Lung (tissue), 12 donors: Measurements from ENCODE around the gene ZNF107. TPM values are rescaled to one million over a fixed set of nuclear protein-coding genes. Genes with fewer than 3 reads are reported as not detected.

Experiments used
- ATAC-seq: fragments of 200-7000 bp; cut with Tn5 transposase; one replicate; pipeline ENCODE4 v1.9.1; 2020; ENCODE audit warnings: moderate number of reproducible peaks; ENCODE audit not compliant: insufficient read depth, low FRiP score
- DNase-seq, 3 donors: peaks; one replicate each; pipeline ENCODE4 v3.0.0-alpha.2; 2013 to 2017
- H3K27ac ChIP-seq, 2 donors: one replicate each; pipeline ENCODE4 v1.5.1; 2013; ENCODE audit warnings: mild to moderate bottlenecking in 2 of 2, moderate library complexity in 2 of 2, control low read depth in 1 of 2, inconsistent platforms in 1 of 2, low read depth in 1 of 2, low read length in 1 of 2
- H3K27me3 ChIP-seq, 3 donors: one replicate each; pipeline ENCODE4 v1.5.1; 2013; ENCODE audit warnings: low read length in 2 of 3; ENCODE audit not compliant: control insufficient read depth in 3 of 3, insufficient read depth in 3 of 3
- H3K36me3 ChIP-seq, 4 donors: one replicate each; pipeline ENCODE4 v1.5.1; 2013; ENCODE audit warnings: low read length in 4 of 4, mild to moderate bottlenecking in 1 of 4, moderate library complexity in 1 of 4; ENCODE audit not compliant: control insufficient read depth in 4 of 4, insufficient read depth in 4 of 4
- H3K4me1 ChIP-seq, 5 donors: one replicate each; pipeline ENCODE4 v1.5.1; 2013; ENCODE audit warnings: low read length in 5 of 5, mild to moderate bottlenecking in 2 of 5, moderate library complexity in 1 of 5; ENCODE audit not compliant: control insufficient read depth in 5 of 5, insufficient read depth in 5 of 5
- H3K4me3 ChIP-seq: one replicate; pipeline ENCODE4 v1.5.1; 2013; ENCODE audit warnings: mild to moderate bottlenecking, control low read depth, moderate library complexity
- H3K9ac ChIP-seq, 2 donors: one replicate each; pipeline ENCODE4 v1.5.1; 2013; ENCODE audit warnings: low read length in 2 of 2, control low read depth in 1 of 2; ENCODE audit not compliant: insufficient read depth in 1 of 2
- H3K9me3 ChIP-seq, 4 donors: one replicate each; pipeline ENCODE4 v1.5.1; 2013; ENCODE audit warnings: low read length in 3 of 4, mild to moderate bottlenecking in 1 of 4, moderate library complexity in 1 of 4; ENCODE audit not compliant: control insufficient read depth in 4 of 4, insufficient read depth in 3 of 4
- CTCF ChIP-seq: IDR thresholded peaks from 2 replicates; pipeline ENCODE4 v1.5.1; 2012; ENCODE audit warnings: mild to moderate bottlenecking; ENCODE audit errors: control extremely low read depth, extremely low read depth
- WGBS, 2 donors: extraction: QIAGEN DNeasy Blood & Tissue Kit; methylation state at CpG; one replicate each; pipeline ENCODE4 v1.1.7; 2013; 5-methylcytosine and 5-hydroxymethylcytosine counted together
- polyA plus RNA-seq, 2 donors: library from polyadenylated mRNA; stranded (reverse); fragments of 200-250 nt; gene quantifications; one replicate each; pipeline ENCODE4 v1.2.1, GENCODE V29; 2013
- total RNA-seq, 2 donors: library from RNA; depleted of rRNA in 1 of 2; stranded (reverse); fragments of >200 nt in 1 of 2; gene quantifications; one replicate each; pipeline ENCODE4 v1.2.1, GENCODE V29; 2014 to 2021
- donor health status: control.
- donor health status: control.
- donor health status: Bipolar disorder and iron deficiency.
- donor health status: healthy.
- donor health status: DM: yes; HTN: yes; CAD: no.

The ZNF107 gene
- total and polyA plus RNA-seq, 4 donors = 1.3 to 9.0 (median 3.1) TPM

DNA sequence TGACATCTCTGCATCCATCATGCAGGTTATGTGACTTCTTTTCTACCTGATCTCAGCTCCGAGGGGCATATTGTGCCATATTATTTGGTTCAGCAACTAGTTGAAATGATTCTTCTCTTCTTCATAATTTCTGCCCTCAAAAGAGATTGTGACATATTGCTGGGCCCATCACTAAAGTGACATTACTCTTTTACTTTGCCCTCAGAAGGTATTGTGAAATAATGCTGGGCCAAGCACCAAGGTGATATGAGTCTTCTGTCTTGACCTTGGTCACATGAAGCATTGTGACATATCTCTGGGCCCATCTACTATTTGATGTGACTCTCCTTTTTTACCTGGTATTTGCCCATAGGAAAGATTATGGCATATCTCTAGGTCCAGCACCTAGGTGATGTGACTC lies 33.9 kb upstream of the ZNF107 start:
- Histone ChIP-seq H3K9me3 (peaks cover 0 to 6% (median 3%) of the 10 kb centered on the region in 4 donors), H3K4me1 (no peaks in the 10 kb centered on the region), H3K4me3 (no peak overlapping the region), H3K9ac (no peak overlapping the region), H3K27ac (no peak overlapping the region), H3K27me3 (no peaks in the 10 kb centered on the region), H3K36me3 (no peaks in the 10 kb centered on the region)
- DNase-seq = no peak
- WGBS, 2 donors = 78 to 84% methylated on average over 1 of the region's 1 CpG
- no peak for TF ChIP-seq CTCF
- ATAC-seq = no peak

DNA sequence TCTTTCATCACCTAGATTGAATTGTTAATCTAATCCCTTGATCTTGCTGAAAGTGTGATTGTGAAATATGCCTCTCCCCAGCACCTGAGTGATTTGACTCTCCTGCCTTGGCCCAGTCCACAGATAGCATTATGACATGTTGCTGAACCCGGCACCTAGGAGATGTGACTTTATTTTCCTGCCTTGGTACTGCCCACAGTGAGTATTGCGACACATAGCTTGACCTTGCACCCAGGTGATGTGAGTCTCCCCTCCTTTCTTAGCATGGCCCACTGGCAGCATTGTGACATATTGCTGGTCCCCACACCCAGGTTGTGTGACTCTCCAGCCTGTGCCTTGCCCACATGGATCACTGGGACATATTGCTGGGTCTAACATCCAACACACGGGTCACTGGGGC lies 32.5 kb upstream of the ZNF107 start:
- no peaks in the 10 kb centered on the region for H3K4me1 ChIP-seq
- no peaks in the 10 kb centered on the region for H3K27me3 ChIP-seq
- TF ChIP-seq CTCF = no peak
- ATAC-seq (no peak), DNase-seq (no peak)
- 61 to 63% methylated on average over 3 of the region's 3 CpGs for WGBS, 2 donors
- H3K9me3 ChIP-seq = peaks cover 0 to 5% (median 3%) of the 10 kb centered on the region in 4 donors
- no peaks in the 10 kb centered on the region for H3K36me3 ChIP-seq
- H3K4me3 ChIP-seq = no peak overlapping the region
- no peak overlapping the region for H3K9ac ChIP-seq
- no peak overlapping the region for H3K27ac ChIP-seq

- Histone ChIP-seq H3K27me3 (no peaks in the 10 kb centered on the region), H3K4me3 (no peak overlapping the region), H3K4me1 (no peaks in the 10 kb centered on the region), H3K36me3 (no peaks in the 10 kb centered on the region), H3K9ac (no peak overlapping the region), H3K9me3 (peaks cover 0 to 5% (median 2%) of the 10 kb centered on the region in 4 donors), H3K27ac (no peak overlapping the region)
- ATAC-seq (no peak), DNase-seq (no peak)
- no peak for TF ChIP-seq CTCF
- WGBS, 2 donors = 72 to 82% methylated on average over 2 of the region's 2 CpGs
Measured at GRCh38 chr7:64634406-64635062, 31.4 kb upstream of the ZNF107 start.

DNA sequence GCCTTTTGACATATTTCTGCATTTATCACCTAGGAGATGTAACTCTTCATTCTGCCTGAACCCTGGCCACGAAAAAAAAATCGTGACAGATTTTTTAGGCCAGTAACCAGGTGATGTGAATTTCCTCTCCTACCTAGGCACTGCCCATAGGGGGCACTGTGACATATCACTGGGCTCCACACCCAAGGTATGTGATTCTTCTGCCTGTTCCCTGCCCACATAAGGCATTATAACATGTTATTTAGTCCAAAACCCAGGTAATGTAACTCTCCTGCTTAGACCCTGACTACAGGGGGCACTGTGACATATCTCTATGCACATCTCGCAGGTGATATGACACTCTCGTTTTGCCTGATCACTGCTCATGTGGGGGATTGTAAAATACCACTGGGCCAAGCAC lies 29.5 kb upstream of the ZNF107 start:
- TF ChIP-seq CTCF = no peak
- WGBS, 2 donors = 51 to 60% methylated on average over 4 of the region's 4 CpGs
- Histone ChIP-seq H3K4me1 (no peaks in the 10 kb centered on the region), H3K27me3 (no peaks in the 10 kb centered on the region), H3K4me3 (no peak overlapping the region), H3K27ac (no peak overlapping the region), H3K9ac (no peak overlapping the region), H3K36me3 (no peaks in the 10 kb centered on the region), H3K9me3 (peaks cover 0 to 7% (median 2%) of the 10 kb centered on the region in 4 donors)
- no peak for DNase-seq
- no peak for ATAC-seq
